Measurements from ENCODE around the gene EEFSEC. TPM values are rescaled to one million over a fixed set of nuclear protein-coding genes. Genes with fewer than 3 reads are reported as not detected.
A peak's percentile ranks its signal among the peaks of the same experiment; 100 is the strongest.

Gene EEFSEC
- total RNA-seq, 1 donor from 2014 or later: 6.1 TPM

- H3K27ac Mint-ChIP-seq (ENCODE audit: unreplicated experiment): no peak overlapping the region
- Histone ChIP-seq H4K20me1 (ENCODE audit: insufficient read depth, low read length) (peaks cover 34% of the 10 kb centered on the region), H3K4me3 (ENCODE audit: insufficient read depth, low read depth, low read length) (no peak overlapping the region), H3K27me3 (ENCODE audit: insufficient read depth, low read length) (no peaks in the 10 kb centered on the region), H3K79me2 (ENCODE audit: insufficient read depth, low read length) (no peaks in the 10 kb centered on the region), H2AFZ (ENCODE audit: low read depth, low read length) (no peak overlapping the region), H3K9me3 (ENCODE audit: insufficient read depth, low read depth, low read length) (no peaks in the 10 kb centered on the region), H3K36me3 (ENCODE audit: insufficient read depth, low read length) (no peaks in the 10 kb centered on the region), H3K4me1 (ENCODE audit: insufficient read depth, low read length) (no peaks in the 10 kb centered on the region), H3K4me2 (ENCODE audit: low read length) (no peak overlapping the region), H3K9ac (ENCODE audit: low read length) (no peak overlapping the region), H3K27ac (ENCODE audit: low read depth, low read length) (no peak overlapping the region)
- TF ChIP-seq, protein P1, sequence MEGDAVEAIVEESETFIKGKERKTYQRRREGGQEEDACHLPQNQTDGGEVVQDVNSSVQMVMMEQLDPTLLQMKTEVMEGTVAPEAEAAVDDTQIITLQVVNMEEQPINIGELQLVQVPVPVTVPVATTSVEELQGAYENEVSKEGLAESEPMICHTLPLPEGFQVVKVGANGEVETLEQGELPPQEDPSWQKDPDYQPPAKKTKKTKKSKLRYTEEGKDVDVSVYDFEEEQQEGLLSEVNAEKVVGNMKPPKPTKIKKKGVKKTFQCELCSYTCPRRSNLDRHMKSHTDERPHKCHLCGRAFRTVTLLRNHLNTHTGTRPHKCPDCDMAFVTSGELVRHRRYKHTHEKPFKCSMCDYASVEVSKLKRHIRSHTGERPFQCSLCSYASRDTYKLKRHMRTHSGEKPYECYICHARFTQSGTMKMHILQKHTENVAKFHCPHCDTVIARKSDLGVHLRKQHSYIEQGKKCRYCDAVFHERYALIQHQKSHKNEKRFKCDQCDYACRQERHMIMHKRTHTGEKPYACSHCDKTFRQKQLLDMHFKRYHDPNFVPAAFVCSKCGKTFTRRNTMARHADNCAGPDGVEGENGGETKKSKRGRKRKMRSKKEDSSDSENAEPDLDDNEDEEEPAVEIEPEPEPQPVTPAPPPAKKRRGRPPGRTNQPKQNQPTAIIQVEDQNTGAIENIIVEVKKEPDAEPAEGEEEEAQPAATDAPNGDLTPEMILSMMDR (IDR thresholded peaks at IDR 0.05; ENCODE audit: insufficient read depth, low read depth, low read length): no peak
- TF ChIP-seq EZH2 (IDR thresholded peaks at IDR 0.05; ENCODE audit: insufficient read depth, low read length): no peak
- no peak for DNase-seq (ENCODE audit: low read depth)
- H3K4me1 Mint-ChIP-seq (ENCODE audit: low read depth, unreplicated experiment): peaks cover 16% of the 10 kb centered on the region
- no peaks in the 10 kb centered on the region for H3K27me3 Mint-ChIP-seq (ENCODE audit: low read depth, unreplicated experiment)
- no peak overlapping the region for H3K4me3 Mint-ChIP-seq (ENCODE audit: unreplicated experiment)
- FAIRE-seq: no peak
- no peaks in the 10 kb centered on the region for H3K36me3 Mint-ChIP-seq (ENCODE audit: low read depth, unreplicated experiment)
- no peaks in the 10 kb centered on the region for H3K9me3 Mint-ChIP-seq (ENCODE audit: unreplicated experiment)
Measured at GRCh38 chr3:128228366-128228910, 75.2 kb downstream of the EEFSEC start.

- Histone ChIP-seq H3K4me2 (ENCODE audit: low read length) (no peak overlapping the region), H3K4me1 (ENCODE audit: insufficient read depth, low read length) (no peaks in the 10 kb centered on the region), H3K36me3 (ENCODE audit: insufficient read depth, low read length) (no peaks in the 10 kb centered on the region), H3K27ac (ENCODE audit: low read depth, low read length) (no peak overlapping the region), H3K79me2 (ENCODE audit: insufficient read depth, low read length) (no peaks in the 10 kb centered on the region), H4K20me1 (ENCODE audit: insufficient read depth, low read length) (peaks cover 37% of the 10 kb centered on the region), H3K9me3 (ENCODE audit: insufficient read depth, low read depth, low read length) (no peaks in the 10 kb centered on the region), H3K27me3 (ENCODE audit: insufficient read depth, low read length) (no peaks in the 10 kb centered on the region), H3K4me3 (ENCODE audit: insufficient read depth, low read depth, low read length) (no peak overlapping the region), H3K9ac (ENCODE audit: low read length) (no peak overlapping the region), H2AFZ (ENCODE audit: low read depth, low read length) (no peak overlapping the region)
- TF ChIP-seq EZH2 (IDR thresholded peaks at IDR 0.05; ENCODE audit: insufficient read depth, low read length): no peak
- TF ChIP-seq, protein P1 (IDR thresholded peaks at IDR 0.05; ENCODE audit: insufficient read depth, low read depth, low read length): no peak
- Mint-ChIP-seq H3K4me3 (ENCODE audit: unreplicated experiment) (no peak overlapping the region), H3K9me3 (ENCODE audit: unreplicated experiment) (no peaks in the 10 kb centered on the region), H3K27me3 (ENCODE audit: low read depth, unreplicated experiment) (no peaks in the 10 kb centered on the region), H3K4me1 (ENCODE audit: low read depth, unreplicated experiment) (peaks cover 16% of the 10 kb centered on the region), H3K36me3 (ENCODE audit: low read depth, unreplicated experiment) (no peaks in the 10 kb centered on the region), H3K27ac (ENCODE audit: unreplicated experiment) (no peak overlapping the region)
- DNase-seq (ENCODE audit: low read depth) (no peak), FAIRE-seq (no peak)
Measured at GRCh38 chr3:128229106-128229857, 76.0 kb downstream of the EEFSEC start.

- no peaks in the 10 kb centered on the region for H3K27me3 ChIP-seq (ENCODE audit: insufficient read depth, low read length)
- DNase-seq (ENCODE audit: low read depth): peak; percentile 12
- H3K4me3 ChIP-seq (ENCODE audit: insufficient read depth, low read depth, low read length): no peak overlapping the region
- Mint-ChIP-seq H3K4me3 (ENCODE audit: unreplicated experiment) (no peak overlapping the region), H3K36me3 (ENCODE audit: low read depth, unreplicated experiment) (no peaks in the 10 kb centered on the region), H3K27ac (ENCODE audit: unreplicated experiment) (no peak overlapping the region), H3K9me3 (ENCODE audit: unreplicated experiment) (no peaks in the 10 kb centered on the region), H3K27me3 (ENCODE audit: low read depth, unreplicated experiment) (no peaks in the 10 kb centered on the region), H3K4me1 (ENCODE audit: low read depth, unreplicated experiment) (peaks cover 13% of the 10 kb centered on the region)
- FAIRE-seq: no peak
- H2AFZ ChIP-seq (ENCODE audit: low read depth, low read length): no peak overlapping the region
- H3K4me1 ChIP-seq (ENCODE audit: insufficient read depth, low read length): no peaks in the 10 kb centered on the region
- no peaks in the 10 kb centered on the region for H3K79me2 ChIP-seq (ENCODE audit: insufficient read depth, low read length)
- H3K4me2 ChIP-seq (ENCODE audit: low read length): no peak overlapping the region
- no peak overlapping the region for H3K27ac ChIP-seq (ENCODE audit: low read depth, low read length)
- H3K9me3 ChIP-seq (ENCODE audit: insufficient read depth, low read depth, low read length): no peaks in the 10 kb centered on the region
- no peak for TF ChIP-seq EZH2 (IDR thresholded peaks at IDR 0.05; ENCODE audit: insufficient read depth, low read length)
- TF ChIP-seq, protein P1 (IDR thresholded peaks at IDR 0.05; ENCODE audit: insufficient read depth, low read depth, low read length): no peak
- peaks cover 36% of the 10 kb centered on the region for H4K20me1 ChIP-seq (ENCODE audit: insufficient read depth, low read length)
- no peak overlapping the region for H3K9ac ChIP-seq (ENCODE audit: low read length)
- no peaks in the 10 kb centered on the region for H3K36me3 ChIP-seq (ENCODE audit: insufficient read depth, low read length)
Measured at GRCh38 chr3:128231606-128232005, 78.3 kb downstream of the EEFSEC start.
